ENCODE results near the gene LAPTM5.

DNA sequence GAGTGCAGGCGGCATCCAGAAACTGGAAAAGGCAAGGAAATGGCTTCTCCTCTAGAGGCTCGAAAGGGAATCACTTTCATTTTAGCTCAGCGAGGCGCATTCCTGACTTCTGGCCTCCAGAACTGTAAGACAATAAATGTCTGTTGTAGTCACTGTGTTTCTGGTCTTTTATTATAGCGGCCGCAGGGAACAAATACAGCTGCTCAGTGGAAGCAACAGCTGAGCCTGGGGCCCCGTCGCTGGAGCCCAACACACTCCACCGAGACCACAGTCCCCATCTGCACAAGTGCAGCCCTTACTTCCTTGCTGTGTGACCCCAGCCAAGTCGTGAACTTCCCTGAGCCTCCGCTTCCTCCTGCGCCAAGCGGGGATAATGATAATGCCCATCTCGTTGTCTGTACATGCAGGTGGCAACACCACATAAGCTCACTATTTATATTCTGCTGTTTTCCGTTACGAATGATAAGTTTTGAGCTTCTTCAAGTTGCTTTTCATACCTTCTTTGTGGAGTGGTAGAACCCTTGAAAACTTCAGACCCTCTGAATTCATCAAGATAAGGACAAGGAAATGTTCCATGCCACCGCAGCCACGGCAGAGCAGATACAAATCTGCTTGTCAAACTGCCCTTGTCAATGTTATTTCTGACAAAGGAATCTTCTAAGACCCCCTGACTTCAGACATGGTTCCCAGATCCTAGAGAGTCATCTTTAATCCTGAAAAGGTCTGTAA, 3.2 kb upstream of the LAPTM5 start:
- TF ChIP-seq TAF1 (conservative IDR thresholded peaks at IDR 0.05): no peak
- TF ChIP-seq, protein P1, sequence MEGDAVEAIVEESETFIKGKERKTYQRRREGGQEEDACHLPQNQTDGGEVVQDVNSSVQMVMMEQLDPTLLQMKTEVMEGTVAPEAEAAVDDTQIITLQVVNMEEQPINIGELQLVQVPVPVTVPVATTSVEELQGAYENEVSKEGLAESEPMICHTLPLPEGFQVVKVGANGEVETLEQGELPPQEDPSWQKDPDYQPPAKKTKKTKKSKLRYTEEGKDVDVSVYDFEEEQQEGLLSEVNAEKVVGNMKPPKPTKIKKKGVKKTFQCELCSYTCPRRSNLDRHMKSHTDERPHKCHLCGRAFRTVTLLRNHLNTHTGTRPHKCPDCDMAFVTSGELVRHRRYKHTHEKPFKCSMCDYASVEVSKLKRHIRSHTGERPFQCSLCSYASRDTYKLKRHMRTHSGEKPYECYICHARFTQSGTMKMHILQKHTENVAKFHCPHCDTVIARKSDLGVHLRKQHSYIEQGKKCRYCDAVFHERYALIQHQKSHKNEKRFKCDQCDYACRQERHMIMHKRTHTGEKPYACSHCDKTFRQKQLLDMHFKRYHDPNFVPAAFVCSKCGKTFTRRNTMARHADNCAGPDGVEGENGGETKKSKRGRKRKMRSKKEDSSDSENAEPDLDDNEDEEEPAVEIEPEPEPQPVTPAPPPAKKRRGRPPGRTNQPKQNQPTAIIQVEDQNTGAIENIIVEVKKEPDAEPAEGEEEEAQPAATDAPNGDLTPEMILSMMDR (IDR thresholded peaks at IDR 0.05; ENCODE audit: low read depth, low read length, missing input control): no peak
